Panc1 (cell line): ENCODE measurements around the gene TARBP1.

ENCODE experiments used
- CTCF ChIP-seq: fragments of 450-650 bp; IDR thresholded peaks from 2 replicates; pipeline ENCODE4 v1.5.1; 2017; ENCODE audit warnings: mild to moderate bottlenecking
- POLR2AphosphoS5 ChIP-seq: IDR thresholded peaks from 2 replicates; pipeline ENCODE4 v1.6.1; 2012; ENCODE audit warnings: mild to moderate bottlenecking, low read depth, low read length, moderate library complexity
- TCF7L2 ChIP-seq: IDR thresholded peaks from 2 replicates; pipeline ENCODE4 v1.6.1; 2011; ENCODE audit warnings: mild to moderate bottlenecking, low read depth, low read length, inconsistent platforms
- TF ChIP-seq, protein P1 (sequence below), 2 experiments: IDR thresholded peaks; 2 replicates each; pipeline ENCODE4 v1.6.1; 2011 to 2012; ENCODE audit warnings: low read depth in 2 of 2, control low read depth in 1 of 2, low read length in 1 of 2, mild to moderate bottlenecking in 1 of 2, moderate library complexity in 1 of 2; ENCODE audit not compliant: insufficient read depth in 1 of 2

DNA sequence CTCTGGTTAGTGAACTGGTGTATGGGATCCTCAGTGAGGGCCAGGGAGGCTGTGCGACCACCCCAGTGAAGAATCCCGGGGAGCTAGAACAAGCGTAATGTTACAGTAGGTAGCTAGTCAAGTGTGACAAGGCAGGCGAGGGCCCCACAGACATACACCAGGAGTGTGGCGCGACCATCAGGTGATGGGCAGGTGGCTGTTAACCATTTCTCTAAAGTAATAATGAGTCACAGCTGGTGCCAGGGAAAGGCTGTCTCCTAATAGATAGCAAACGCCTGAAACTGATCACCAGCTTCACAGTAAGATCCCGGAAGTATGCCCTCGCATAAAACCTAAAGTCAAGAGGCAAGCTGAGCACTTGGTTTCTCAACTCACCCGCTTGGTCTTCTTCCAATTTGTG lies 40.5 kb upstream of the TARBP1 start:
- no peak for TF ChIP-seq POLR2AphosphoS5
- no peak for TF ChIP-seq CTCF
- no peak for TF ChIP-seq TCF7L2
- TF ChIP-seq, protein P1, sequence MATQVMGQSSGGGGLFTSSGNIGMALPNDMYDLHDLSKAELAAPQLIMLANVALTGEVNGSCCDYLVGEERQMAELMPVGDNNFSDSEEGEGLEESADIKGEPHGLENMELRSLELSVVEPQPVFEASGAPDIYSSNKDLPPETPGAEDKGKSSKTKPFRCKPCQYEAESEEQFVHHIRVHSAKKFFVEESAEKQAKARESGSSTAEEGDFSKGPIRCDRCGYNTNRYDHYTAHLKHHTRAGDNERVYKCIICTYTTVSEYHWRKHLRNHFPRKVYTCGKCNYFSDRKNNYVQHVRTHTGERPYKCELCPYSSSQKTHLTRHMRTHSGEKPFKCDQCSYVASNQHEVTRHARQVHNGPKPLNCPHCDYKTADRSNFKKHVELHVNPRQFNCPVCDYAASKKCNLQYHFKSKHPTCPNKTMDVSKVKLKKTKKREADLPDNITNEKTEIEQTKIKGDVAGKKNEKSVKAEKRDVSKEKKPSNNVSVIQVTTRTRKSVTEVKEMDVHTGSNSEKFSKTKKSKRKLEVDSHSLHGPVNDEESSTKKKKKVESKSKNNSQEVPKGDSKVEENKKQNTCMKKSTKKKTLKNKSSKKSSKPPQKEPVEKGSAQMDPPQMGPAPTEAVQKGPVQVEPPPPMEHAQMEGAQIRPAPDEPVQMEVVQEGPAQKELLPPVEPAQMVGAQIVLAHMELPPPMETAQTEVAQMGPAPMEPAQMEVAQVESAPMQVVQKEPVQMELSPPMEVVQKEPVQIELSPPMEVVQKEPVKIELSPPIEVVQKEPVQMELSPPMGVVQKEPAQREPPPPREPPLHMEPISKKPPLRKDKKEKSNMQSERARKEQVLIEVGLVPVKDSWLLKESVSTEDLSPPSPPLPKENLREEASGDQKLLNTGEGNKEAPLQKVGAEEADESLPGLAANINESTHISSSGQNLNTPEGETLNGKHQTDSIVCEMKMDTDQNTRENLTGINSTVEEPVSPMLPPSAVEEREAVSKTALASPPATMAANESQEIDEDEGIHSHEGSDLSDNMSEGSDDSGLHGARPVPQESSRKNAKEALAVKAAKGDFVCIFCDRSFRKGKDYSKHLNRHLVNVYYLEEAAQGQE (IDR thresholded peaks at IDR 0.05; ENCODE audit: insufficient read depth in 1 of 2, low read depth in 2 of 2, low read length in 1 of 2): no peak
